HG02852 (cell line): ENCODE measurements around the gene AMIGO1.
"Not testable (repeated sequence)": the region's sequence is repeated elsewhere in the genome, so short reads cannot be mapped to it uniquely, and the experiment has no call there.

Experiments used
- ATAC-seq: cut with Tn5 transposase; IDR thresholded peaks from one replicate; pipeline ENCODE4 v1.9.1; 2021; ENCODE audit warnings: mild to moderate bottlenecking, moderate library complexity; ENCODE audit not compliant: unreplicated experiment

The AMIGO1 gene

GRCh38 chr1:109484519-109484975 lies 25.0 kb downstream of the AMIGO1 start:
- ATAC-seq = no peak

DNA sequence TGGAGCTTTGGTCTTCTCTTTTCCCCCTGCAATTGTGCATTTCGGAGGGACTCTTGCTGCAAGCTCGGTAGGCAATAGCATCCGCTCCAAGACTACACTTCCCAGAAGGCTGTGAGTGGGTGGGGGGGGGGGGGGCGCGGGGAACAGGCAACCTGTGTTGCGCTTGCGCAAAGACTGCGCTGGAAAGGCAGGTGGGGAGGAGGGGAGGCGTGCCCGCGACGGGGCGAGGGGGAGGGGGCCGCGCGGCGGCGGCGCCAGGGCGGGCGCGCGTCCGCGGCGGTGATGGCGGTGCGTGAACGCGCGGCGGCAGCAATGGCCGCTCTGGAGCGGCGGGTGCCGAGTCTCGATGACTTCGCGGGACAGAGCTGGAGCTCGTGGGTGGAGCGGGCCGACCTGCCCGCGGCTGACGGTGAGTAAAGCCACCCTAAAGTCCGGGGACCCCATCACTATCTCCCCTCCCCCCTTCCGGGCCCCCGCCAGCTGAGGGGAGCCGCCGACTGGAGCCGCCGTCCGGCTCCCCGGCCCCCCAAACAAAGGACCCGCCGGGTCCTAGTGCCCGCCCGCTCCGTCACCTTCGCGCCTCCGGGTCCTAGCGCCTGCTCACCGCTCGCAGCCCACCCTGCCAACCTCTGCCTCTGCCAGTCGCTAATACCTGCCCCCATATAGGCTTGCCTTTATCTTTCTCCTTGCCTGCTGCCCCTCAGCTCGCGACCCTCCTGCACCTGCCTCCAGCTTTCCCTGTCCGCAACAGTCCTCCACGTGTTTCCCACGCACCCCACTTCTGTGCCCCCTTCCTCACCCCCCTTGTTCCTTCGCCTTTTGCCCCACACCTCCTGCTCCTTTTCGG lies 25.6 kb downstream of the AMIGO1 start, which contains the start of gene ATXN7L2:
ATXN7L2 (plus strand) TSS at position 234 of the 847 bp plus-strand sequence; CDS start at position 283, 49 bp downstream.
- peak; percentile 81 for ATAC-seq

DNA sequence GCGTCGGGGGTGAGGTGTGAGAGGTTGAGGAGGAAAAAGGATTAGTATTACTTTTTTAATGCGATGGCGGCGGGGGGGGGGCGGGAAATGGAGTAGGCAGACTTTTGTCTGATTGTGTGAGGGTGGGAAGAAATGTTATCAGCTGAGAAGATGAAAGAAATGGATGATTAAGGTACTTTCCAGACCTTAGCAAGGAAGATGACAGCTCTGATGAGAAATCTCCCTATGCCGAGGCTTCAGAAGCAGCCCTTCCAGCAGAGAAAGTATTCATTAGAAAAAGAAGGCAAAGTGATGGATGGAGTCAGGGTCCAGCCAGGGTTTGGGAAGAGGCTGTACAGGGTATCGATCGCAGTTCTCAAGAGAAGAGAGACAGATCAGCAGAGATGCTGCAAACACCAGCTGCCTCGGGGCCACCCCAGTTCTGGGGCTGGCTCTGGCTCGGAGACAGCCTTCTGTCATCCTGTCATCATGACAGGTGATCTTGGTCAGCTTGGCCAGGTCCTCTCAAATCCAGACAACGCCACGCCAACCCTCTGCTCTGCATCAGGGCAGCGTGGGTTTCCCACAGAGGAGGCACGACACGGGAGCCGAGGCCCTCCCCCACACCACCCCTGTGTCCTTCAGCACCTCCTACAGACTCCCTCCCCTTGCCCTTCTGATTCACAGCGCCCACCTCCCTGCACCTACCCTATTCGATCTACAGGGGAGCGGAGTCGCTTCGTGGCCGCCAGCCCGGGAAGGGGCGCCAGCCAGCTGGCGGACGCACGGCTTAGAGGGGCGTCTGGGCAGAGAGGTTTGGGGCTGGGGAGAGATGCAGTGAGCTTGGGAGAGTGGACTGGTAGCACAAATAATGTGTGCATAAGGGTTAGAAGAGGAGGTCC lies 26.5 kb downstream of the AMIGO1 start:
- ATAC-seq = peak; percentile 10

DNA sequence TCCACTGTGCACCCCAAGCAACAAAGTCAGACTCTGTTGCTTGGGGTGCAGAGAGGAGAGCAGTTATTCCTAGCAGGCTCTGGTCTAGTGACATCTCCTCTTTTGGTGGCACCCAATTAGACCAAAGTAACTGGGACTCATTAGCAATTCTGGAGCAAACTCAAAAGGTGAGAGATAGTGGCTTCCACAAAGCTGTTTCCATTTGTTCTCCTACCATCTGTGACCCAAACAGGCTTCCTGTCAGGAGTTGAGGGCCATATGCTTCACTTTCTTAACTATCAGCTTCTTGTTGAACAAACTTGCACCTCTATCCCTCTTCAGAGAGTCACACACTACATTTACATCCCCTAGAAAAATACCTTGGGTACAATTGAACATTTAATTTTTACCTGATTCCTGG lies 27.3 kb downstream of the AMIGO1 start:
- no peak for ATAC-seq

GRCh38 chr1:109481646-109482045 lies 27.9 kb downstream of the AMIGO1 start:
- ATAC-seq = no peak

GRCh38 chr1:109479901-109480300 lies 29.6 kb downstream of the AMIGO1 start:
- no peak for ATAC-seq

DNA sequence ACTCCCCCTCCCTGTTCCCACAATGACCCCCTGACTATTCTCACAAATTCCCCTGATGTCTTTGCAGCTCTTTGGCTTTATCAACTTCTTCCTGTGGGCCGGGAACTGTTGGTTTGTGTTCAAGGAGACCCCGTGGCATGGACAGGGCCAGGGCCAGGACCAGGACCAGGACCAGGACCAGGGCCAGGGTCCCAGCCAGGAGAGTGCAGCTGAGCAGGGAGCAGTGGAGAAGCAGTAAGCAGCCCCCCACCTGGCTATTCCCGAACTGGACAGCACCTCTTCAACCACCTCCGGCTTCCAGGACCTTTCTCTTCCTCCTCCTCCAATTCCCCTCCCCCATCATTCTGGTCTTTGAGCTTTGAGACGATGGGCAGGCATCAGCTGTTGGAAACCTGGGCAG lies 30.2 kb downstream of the AMIGO1 start:
- no peak for ATAC-seq

GRCh38 chr1:109478806-109479205 lies 30.7 kb downstream of the AMIGO1 start:
- ATAC-seq = no peak

DNA sequence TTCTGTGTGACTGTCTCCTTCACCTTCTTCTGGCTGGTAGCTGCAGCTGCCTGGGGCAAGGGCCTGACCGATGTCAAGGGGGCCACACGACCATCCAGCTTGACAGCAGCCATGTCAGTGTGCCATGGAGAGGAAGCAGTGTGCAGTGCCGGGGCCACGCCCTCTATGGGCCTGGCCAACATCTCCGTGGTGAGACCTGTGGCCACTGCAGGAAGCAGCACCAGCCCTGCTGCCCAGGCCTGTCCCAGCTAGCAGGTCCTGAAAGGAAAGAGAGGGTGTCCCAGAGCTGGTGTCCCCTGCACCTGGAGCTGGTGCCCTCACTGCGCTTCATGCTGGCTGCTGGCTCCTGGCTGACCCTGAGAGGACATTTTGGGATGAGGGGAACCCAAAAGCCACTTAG lies 31.7 kb downstream of the AMIGO1 start:
- no peak for ATAC-seq

DNA sequence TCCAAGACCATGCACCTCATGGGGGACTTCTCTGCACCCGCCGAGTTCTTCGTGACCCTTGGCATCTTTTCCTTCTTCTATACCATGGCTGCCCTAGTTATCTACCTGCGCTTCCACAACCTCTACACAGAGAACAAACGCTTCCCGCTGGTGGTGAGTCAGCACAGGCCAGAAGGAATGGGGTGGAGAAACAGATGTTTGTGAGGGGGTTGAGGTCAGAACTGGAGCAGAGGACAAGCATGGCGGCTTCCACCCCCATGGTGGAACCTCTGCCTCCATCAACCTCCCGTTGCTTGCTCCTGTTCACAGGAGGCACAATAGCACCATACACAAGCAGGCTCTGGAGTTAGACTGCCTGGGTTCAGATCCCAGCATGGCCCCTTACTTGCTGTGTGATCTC lies 32.7 kb downstream of the AMIGO1 start:
- no peak for ATAC-seq

GRCh38 chr1:109475261-109475660 lies 34.3 kb downstream of the AMIGO1 start:
- ATAC-seq = no peak

- ATAC-seq = no peak
These were observed 34.8 kb downstream of the AMIGO1 start for GRCh38 chr1:109474697-109475096.

DNA sequence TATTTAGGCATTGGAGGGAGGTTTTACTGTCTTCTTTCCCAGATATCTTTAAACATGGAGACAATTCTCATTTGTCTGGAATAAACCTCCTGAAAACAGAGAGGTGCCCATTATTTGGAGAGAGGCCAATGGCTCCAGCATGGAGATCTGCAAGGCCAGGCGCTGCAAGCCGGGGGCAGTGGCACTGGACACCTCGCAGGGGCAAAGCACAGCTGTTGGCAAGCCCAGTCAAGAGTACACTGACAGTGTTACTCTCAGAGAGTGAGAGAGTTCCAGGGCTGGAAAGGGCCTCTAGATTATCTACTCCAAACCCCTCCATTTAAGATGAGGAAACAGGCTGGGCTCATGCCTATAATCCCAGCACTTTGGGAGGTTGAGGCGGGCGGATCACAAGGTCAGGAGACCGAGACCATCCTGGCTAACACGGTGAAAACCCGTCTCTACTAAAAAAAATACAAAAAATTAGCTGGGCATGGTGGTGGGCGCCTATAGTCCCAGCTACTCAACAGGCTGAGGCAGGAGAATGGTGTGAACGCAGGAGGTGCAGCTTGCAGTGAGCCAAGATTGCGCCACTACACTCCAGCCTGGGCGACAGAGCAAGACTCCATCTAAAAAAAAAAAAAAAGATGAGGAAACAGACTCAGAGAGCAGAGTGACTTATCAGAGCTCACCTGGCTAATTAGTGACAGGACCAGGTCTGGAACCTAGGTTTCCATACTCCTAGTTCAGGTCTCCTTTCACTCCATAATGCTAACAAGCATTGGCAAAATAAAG lies 36.1 kb downstream of the AMIGO1 start:
- not testable (repeated sequence) for ATAC-seq

DNA sequence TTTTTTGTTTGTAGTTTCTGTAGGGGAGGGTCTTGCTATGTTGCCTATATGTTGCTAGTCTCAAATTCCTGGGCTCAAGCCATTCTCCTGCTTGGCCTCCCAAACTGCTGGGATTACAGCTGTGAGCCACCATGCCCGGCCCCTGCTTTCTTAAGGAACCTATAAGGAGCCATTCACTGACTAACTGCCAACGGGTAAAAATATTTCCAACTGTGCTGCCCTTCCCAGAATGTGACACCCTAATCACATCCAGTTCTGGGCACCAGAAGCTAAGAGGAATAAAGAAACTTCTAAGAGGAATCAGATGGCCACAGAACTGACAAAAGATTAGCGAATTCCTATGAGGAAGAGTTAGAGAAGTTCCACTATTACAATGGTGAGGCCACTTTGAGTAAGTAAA lies 36.7 kb downstream of the AMIGO1 start:
- no peak for ATAC-seq

GRCh38 chr1:109470245-109470644 lies 39.3 kb downstream of the AMIGO1 start:
- ATAC-seq = no peak

GRCh38 chr1:109468903-109469302 lies 40.6 kb downstream of the AMIGO1 start:
- ATAC-seq = no peak

DNA sequence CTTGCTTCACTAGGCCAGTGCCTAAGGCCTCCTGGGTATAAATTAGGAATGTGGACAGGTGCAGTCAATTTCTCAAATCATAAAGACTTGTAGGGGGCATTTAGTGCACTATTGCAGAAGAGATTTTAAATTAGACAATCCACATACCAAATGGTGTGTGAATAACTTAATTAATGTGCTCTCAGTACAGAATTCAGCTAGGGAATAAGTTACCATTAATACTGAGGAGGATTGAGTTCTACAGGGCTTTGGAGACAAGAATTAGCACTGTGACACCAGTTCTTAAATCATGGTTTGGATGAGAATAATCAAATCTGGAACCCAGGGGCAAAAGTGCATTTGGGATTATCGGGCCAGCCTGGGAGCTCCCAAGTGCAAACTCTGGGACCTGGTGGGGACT lies 41.5 kb downstream of the AMIGO1 start:
- ATAC-seq = no peak

DNA sequence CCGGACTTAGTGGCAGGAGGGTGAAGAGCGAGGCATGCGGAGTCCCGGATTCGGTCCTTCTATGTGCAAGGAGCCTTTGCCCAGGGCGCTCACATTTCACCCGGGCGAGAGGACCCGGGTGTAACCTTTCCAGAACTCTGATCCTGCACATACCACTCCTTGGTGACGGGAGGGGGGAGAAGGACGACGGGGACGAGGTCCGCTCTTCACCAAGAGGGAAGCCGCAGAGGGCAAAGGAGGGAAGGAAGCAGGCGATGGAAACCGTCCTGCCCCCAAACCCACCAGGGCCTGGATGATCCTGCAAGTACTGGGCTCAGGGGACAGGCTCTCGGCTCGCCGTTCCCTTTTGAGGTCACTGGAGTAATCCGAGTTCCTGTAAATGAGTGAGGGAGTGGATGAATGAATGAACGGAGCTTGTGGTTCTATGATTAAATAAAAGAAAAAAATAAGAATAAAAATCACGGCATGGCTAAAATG lies 42.2 kb downstream of the AMIGO1 start:
- no peak for ATAC-seq

DNA sequence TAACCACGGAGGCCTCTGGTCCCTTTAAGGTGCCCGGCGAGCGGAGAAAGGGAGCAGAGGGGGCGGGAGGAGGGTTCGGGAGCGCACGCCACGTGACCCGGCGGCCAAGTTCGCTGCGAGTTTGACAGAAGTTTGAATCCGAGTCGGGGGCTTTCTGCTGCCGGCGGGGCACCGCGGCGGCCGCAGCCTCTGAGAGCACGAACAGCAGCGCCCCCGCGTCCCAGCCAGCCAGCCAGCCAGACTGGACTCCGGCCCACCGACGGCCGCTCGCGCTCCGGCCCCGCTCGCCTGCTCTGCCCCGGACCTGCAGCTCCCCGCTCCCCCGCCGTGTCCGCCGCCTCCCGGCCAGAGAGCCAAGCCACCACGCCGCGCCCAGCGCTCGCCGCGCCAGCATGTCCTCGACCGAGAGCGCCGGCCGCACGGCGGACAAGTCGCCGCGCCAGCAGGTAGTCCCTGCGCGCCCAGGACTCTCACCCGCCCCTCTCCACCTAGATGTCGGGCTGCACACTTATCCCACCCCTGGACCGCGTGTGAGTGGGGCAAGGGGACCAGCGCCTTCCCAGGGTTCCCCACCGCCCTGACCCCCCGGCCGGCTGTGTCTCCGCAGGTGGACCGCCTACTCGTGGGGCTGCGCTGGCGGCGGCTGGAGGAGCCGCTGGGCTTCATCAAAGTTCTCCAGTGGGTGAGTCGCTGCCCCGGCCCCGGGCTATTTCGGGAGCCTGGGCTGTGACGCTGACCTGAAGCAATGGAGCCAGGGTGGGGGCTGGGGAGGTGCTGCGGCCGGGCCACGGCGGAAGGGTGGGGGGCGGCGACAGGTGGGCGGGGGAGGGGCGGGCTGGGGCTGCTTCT lies 42.9 kb downstream of the AMIGO1 start, which contains the start of gene SYPL2:
SYPL2 (plus strand) TSS at position 95 of the 849 bp plus-strand sequence; CDS start at position 393, 298 bp downstream.
- no peak for ATAC-seq

DNA sequence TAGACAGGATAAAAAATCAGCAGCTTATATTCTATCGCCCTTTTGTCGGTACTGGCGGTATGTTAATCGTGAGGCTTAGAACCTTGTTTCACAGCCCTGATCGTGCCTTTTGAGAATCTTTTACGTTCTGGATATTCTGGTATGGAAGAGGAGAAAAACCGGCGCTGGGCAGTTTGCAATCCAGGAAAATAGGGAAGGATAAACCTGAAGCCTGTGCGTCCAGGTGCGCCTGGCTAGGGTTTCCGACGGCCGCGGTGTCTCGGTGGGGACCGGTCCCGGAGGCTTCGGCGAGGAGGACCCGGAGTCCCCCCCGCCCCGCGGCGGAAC lies 43.4 kb downstream of the AMIGO1 start:
- ATAC-seq = no peak
